G401.6 (cell line): Measurements from ENCODE around the gene TULP1.

Experiments used
- FAIRE-seq: peaks from 2 replicates; lab custom pipeline; 2012; peaks lifted over from hg19 to GRCh38; lab: Jason Lieb, UNC

TULP1 gene

DNA sequence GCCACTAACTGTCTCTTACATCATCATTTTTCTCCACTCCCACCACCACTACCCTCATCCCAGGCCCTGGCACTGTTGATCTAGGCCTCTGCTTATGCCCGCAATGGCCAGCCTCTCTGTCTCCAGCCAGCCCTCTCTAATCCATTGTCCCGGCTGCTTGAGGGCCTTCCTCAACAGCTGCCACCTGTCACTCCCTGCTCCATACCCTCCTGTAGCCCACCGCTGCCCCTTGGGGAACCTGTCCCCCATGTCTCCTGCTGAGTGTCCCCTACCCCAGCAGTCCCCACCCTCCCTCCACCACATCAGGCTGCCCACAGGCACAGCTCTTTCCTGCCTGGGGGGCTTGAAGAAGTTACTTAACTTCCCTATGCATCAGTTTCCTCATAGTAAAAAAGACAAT lies 29.2 kb downstream of the TULP1 start:
- FAIRE-seq: no peak

DNA sequence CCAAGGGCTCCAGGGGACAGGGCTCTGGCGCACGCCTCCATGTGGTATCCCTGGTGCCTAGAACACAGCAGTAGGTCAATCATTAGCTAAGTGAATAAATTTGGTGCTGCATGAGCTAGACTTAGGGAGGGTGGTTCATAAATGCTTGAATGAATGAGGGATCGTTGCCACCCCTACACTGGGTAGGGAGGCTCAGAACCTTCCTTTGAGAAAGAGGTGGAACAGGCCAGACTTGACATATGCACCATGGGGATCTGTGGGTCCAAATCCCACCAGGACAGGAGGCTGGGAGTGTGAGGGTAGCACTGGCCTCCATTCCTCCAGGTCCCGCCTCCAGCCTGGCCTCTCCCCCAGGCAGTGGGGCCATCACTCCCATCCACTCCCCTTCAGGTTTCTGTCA lies 29.6 kb downstream of the TULP1 start:
- no peak for FAIRE-seq

DNA sequence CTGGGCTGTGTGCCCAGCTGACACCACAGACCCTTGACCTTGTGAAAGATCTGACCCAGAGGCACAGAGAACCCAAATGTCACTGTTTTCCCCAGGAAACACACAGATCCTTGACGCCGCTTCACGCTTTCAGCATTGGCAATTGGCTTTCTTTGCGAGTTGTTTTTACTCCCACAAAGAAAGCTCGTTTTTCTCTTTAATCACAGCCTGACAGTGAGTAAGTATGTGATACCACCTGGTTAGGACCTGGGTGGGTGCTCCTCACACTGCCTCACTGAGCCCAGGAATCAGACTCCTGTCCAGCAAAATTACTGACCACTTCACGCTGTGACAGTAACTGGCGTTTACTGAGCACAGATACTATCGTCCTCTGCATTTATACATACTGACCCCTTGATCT lies 31.5 kb downstream of the TULP1 start:
- no peak for FAIRE-seq

DNA sequence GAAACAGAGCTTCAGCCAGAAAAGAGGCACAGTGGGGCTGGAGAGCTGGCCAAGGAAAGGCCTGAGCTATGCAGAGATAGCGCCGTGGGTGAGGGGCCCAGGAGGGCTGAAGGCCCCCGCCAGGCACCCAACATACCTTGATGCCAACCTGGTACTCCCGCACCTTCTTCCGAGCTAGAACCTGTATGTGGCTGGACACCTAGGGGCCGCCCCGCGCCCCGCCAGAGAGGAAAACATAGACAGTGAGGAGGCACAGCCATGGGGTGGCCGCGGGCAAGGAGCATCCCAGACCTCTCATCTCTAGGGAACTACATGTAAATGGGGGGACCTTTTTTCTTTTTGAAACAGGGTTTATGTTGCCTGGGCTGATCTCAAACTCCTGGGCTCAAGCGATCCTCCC lies 32.5 kb downstream of the TULP1 start:
- no peak for FAIRE-seq

DNA sequence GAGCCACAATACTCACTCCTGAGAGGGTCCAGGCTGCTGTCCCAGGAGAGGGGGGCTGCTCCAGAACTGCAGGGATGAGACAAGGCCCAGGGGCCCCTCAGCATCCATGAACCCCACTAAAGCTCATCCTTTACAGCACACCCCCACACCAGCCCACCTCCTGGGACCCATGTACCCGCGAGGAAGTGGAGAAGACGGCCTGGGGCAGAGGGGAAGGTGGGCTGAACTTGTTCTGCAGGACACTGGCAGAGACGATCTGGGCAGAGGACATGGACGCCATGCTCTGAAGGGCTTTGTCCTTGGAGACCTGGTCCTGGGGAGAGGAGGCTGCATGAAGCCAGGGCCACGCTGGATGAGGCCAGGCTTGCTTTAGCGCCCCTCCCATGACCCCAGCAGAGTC lies 34.4 kb downstream of the TULP1 start:
- no peak for FAIRE-seq

DNA sequence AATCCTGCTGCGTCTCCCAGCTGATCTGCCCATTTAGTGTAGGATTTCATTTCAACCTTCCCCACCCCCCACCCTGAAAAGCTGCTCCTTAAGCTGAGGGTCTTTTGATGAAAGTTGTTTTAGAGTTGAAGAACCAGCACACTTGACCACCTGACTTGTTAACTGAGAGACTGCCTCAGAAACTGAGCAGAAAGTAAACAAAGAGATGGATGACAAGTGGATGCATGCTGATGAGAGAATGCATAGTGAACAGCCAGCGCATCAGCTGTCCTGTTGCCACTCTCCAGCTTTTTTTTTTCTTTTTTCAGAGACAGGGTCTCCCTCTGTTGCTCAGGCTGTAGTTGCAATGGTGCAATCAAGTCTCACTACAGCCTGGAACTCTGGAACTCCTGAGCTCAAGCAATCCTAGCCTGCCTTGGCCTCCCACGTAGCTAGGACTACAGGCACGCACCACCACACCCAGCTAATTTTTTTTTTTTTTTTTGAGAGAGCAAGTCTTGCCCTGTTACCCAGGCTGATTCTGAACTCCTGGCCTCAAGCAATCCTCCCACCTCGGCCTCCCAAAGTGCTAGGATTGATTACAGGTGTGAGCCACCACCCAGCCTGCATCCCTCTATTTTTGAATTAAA lies 35.0 kb downstream of the TULP1 start:
- no peak for FAIRE-seq

DNA sequence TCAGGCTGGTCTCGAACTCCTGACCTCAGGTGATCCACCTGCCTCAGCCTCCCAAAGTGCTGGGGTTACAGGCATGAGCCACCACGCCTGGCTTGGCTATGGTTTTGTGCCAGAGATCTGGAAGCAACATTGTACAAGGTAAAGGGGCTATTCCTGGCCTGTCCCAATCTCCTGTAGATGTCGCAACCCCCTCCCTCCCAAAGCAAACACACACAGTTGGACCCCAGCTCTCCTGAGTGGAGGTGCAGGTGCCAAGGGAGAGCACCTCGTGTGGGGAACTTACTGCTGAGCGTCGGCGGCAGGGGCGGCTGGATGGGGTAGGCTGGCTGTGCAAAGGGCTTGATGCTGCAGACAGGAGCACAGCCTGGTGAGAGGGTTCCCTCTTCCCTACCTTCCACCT lies 35.7 kb downstream of the TULP1 start:
- no peak for FAIRE-seq

DNA sequence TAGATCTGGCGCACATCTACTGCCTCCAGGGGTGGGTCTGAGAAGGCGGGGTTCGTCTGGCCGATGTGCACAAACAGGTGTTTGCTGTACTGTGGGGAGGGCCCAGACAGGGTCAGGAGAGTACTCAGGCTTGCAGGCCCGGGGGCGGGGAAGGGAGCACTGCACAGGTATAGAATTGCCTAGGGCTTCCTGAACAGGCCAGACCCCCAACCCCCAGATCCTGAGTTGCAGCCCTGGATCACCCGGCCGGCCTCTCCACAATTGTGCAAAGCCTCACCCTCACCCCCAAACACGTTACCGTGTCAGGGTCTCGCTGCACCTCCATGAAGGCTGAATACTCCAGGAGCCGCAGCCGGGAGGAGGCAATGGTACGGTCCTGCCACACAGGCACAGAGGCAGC lies 36.7 kb downstream of the TULP1 start:
- FAIRE-seq: no peak

DNA sequence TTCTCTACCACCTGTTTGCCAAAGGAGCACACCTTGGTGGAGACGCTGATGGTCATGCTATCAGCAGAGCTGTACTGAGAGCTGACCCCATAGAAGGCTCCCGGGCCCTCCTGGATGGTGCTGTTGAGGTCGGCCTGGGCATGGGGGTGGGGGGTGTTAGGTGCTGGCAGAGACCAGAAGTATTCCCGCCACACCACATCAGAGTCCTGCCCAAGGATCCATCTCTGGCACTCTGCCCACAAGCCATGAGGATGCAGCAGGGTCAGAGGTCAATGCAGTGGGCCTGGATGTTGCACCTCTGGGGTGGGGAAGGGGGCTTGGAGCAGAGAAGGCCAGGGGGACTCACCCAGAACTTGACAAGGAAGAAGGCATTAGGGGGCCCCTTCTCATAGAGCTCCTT lies 37.1 kb downstream of the TULP1 start:
- no peak for FAIRE-seq

DNA sequence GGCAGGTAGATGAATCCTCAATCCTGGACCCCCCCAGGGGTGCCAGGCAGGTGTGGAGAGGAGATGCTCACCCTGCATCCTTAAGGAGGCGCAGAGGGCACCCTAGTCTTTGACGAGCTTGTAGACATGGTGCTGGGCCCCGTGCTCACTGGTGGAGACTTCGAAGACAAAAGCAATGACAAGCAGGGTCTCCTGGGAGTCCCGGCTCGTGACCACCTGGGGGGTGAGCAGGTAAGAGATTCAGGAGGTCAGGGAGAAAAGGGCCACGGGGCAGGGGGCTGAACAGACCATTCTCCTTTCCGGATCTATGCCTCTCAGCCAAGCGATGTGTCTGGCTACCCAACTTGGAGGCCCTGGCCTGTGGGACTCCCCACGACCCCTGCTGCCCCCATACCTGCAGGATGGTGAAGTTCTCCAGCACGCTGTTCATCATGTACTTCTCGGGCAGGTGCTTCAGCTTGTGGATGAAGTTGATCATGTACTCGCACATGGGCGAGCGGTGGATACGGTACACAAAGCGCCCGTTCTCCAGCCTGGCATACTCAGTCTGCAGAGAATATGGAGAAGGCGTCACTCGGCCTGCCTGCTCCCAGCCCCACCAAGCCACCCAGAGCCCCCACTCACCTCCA lies 37.6 kb downstream of the TULP1 start:
- no peak for FAIRE-seq

DNA sequence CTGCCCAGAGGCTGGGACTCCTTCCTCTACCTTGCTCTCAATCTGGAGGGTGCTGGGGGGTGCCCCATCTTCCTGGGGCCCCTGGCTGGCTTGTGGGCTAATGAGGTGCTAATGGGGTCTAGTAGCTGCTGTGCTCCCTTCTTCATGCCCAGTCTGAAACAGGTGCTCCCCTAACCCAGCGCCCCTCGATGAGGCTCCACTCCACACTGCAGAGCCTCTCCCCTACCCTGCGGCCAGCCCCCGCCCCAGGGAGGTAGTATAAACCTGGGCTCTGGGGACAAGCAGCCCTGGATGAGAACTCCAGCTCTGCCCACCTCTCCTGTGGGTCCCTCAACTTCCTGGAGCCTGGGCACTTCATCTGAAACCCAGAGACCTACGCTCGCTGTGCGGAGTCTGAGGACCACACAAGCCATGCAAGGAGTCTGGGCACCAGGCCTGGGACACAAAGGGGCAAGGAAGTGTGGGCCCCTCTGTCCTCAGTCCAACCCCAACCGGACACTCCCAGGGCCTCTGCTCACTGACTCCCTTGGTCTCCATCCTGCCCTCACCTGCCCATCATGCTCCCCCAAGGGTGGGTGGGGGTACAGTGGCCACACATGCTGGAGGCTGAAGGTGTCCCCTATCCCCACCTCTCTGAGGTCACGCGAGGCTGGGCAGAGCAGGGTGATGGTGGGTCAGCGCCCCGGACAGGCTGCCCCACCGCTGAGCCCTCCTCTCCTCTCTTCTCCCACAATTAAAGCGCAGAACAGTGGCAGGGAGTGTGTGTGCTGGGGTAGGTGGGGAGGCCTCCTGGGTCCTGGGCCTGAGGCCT lies 38.4 kb downstream of the TULP1 start:
- no peak for FAIRE-seq

DNA sequence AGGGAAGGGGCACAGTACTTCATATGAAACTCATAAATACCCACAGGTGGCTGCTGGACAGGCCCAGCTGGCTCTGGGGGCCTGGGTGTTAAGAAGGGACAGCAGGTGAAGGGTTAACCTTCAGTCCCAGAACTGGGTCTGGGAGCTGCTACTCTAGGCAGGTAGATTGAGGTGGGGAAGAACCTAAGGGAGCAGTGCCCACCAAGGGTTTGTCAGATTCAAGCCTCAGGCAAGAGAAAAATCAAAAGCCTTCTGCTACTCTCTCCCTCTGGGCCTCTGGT lies 38.9 kb downstream of the TULP1 start:
- no peak for FAIRE-seq

DNA sequence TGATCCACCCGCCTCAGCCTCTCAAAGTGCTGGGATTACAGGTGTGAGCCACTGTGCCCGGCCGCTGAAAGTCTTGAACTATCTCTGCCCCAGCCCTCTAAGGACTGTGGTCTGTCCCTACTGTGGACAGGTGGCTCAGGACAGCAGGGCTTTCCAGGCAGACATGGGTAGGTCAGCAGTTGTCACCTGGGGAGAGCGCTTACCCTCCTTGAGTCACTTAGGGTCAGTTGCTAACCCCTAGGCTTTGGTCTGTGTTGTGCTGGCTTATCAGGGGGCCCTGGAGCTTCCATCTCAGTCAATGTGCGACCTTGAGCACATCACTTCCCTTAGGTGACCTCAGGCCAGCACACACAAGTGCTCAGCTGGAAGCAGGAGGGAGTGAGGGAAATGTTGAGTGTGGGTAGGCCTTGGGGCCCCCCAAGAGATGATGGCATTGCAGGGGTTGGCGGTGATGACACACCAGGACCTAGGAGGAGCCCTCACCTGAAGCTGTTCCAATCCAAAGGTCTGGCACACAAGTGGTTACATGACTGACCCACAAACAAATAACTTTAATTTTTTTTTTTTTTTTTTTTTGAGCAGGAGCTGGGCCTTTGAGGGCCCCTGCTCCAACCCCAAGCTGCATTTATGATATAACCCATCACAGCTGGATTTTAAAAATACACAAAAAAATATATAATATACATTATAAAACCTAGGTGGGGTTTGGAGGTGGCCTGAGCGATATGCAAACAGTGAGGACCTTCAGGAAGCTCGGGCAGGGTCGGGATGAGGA lies 39.4 kb downstream of the TULP1 start:
- FAIRE-seq: no peak

DNA sequence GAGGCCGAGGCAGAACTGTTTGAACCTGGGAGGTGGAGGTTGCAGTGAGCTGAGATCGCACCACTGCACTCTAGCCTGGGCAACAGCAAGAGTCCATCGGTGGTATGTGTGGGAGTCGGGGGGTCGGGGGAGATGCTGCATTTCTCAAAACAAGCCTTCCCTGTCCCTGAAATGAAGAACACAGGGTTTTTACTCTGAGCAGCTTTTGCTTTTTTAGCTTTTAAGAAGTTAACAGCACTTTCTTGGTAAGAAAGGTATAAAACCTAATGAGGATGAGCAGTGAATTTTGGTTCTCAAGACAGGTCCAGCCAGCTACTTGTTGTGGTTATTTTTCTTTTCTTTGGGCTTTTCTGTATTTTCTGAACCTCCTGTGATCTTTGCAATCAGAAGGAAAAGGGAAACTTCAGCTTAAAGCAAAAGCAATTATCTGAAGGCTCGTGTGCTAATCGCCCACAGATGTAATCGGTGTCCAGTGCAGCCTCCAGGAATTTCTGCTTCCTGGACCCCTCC lies 40.8 kb downstream of the TULP1 start:
- FAIRE-seq: peak; percentile 8

DNA sequence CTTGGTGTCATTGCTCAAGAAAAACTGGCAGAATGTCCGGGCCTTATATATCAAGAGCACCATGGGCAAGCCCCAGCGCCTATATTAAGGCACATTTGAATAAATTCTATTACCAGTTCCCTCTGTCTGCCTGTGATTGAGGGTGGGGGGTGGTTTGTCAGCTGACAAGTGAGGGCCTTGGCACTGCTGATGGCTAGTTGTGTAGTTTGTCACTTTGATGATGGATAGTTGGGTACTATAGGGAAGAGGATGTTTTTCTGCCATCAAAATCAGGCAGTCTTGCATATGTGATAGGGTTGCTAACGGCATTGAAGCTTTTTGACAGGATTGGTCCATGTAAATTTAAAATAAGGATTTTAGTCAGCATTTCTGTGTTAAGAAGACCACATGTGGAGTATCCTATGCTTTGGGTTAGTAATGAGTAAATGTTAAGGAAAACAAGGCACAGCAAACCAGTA lies 42.0 kb downstream of the TULP1 start:
- no peak for FAIRE-seq

DNA sequence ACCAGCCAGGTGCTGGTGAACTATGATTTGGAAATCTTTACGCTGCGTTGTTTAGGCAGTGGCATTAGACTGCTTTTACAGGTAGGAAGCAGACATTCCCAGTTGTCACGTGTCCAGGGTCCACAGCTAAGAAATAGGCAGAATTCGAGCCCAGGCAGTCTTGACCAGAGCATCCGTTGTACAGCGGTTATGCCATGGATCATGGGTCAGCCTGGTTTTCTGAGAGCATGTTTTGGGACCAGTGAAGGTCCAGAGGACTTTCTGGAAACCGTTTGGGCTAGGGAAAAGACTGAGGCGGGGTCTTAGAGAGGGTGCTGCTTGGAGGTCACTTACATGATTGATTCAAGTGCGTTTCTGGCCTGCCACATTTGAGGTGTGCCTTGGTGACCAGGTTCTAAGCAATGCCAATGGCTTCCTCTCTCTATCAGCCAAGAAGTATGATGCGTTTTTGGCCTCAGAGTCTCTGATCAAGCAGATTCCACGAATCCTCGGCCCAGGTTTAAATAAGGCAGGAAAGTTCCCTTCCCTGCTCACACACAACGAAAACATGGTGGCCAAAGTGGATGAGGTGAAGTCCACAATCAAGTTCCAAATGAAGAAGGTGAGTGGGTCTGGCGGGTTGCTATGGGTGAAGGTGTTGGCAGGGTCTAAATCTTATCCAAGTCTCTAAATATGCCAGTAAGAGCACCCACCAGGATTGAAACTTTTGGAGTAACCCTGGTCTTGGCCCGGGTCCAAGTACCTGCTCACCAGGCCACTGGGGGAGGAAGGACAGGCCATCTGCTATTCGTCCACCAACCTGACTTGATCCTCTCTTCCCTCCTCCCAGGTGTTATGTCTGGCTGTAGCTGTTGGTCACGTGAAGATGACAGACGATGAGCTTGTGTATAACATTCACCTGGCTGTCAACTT lies 42.7 kb downstream of the TULP1 start:
- FAIRE-seq: no peak

DNA sequence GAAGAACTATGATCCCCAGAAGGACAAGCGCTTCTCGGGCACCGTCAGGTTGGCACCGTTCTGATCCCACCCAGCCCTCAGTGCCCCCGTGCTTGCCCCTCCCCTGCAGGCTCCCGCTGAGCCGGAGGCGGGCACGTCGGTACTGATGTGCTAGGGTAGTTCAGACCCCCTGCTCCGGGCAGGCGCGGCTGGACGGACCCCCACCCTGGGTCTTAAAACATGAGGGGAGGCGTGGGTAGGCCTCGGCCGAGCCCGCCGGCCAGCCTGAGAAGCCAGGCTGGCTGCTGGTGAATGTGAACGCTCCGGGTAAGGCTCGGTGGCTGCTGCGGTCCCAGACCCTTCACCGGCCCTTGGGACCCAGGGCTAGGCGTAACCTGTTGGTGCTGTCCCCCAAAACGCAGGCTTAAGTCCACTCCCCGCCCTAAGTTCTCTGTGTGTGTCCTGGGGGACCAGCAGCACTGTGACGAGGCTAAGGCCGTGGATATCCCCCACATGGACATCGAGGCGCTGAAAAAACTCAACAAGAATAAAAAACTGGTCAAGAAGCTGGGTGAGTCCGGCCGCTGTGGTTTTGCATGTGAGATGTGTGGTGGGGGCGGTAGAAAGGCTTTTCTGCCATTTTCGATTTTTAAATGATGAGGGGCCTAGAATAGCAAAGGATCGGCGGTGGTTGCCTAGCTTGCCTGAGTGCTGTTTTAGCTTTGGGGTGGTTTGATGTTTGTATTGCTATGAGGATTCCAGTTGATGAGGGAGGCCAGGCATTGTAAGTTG lies 43.5 kb downstream of the TULP1 start:
- no peak for FAIRE-seq

DNA sequence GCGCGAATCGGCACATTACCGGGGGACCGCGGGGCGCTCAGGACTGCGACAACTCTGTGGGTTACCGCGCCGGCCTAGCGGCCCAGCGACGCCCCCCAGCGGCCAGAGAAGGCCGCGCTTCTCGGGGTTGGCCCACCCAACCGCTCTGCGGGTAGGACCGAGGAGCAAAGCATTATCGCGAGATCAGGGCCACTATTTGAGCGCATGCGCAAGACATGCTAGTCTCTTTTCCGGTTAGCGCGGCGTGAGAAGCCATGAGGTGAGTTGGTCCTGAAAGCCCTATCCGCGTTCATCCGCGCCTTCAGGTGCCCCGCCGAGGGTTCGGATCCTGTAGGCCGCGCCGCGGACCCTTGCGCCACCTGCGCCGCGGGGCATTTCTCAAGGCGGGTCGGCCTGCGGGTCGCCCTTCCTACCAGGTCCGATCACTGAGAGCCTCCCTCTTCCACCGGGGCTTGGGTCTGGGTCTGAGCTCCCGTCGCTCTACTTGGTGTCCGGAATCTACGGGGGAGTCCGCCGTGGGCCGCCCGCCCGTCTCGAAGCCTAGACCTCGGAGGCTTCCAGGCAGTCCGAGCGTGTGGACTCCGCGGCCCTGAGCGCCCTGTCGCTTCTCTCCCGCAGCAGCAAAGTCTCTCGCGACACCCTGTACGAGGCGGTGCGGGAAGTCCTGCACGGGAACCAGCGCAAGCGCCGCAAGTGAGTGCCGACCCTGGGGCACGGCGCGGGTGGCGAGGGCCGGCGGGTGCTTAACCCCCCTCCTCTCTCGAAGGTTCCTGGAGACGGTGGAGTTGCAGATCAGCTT lies 44.3 kb downstream of the TULP1 start, which contains the start of gene RPL10A:
Gene RPL10A, plus strand, starts transcription at position 221 of the 799 bp plus-strand sequence. Its CDS starts 34 bp downstream, at position 255.
- FAIRE-seq: no peak

DNA sequence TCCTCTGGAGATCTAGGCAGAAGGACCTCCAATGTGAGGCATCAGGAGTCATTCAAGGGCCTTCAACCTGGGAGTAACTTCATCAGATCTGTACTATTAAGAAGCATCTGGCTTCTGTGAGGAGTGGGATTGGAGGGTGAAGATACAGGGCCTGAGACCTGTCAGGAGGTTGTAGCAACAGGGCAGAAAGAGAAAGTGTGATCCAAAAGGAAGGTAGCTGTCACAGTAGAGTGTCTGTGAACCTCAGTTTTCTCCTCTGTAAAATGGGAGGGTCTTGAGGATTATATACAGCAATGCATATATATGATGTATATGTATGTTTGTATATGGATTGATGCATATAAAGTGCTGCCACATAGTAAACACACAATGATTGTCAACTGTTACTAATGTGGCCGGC lies 47.0 kb downstream of the TULP1 start:
- FAIRE-seq: no peak

DNA sequence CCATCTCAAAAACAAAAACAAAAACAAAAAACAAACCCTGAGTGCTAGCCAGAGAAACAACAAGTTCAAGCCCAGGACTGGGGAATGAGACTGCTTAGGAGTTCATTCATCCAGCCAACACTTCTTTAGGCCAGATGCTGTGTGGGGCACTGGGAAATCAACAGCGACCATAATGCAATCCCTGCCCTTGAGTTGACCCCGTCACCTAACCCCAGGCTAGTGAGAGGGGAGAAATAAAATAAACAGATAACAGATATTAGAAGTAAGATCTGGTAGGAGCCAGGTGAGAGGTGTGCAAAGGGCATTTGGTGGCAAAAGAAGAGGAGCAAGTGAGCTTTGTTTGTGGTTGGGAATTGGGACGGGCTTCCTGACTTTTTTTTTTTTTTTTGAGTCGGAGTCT lies 49.4 kb downstream of the TULP1 start:
- no peak for FAIRE-seq
